GM23338 (cell line): ENCODE results near the gene OST4. TPM values are rescaled to one million over a fixed set of nuclear protein-coding genes. Genes with fewer than 3 reads are reported as not detected.

Source experiments
- ATAC-seq: fragments of 200-7000 bp; cut with Tn5 transposase; 3 replicates; pipeline ENCODE4 v1.9.1; 2020
- DNase-seq: peaks from one replicate; pipeline ENCODE4 v3.0.0-alpha.2; 2015; ENCODE audit warnings: low spot score
- H2AFZ ChIP-seq: fragments of 200-600 bp; sonication (generic); 2 replicates; pipeline ENCODE4 v1.8.0; 2016; ENCODE audit warnings: antibody characterized with exemption, mild to moderate bottlenecking, moderate library complexity
- H3F3A ChIP-seq: fragments of 200-600 bp; sonication (generic); replicated peaks from 2 replicates; pipeline ENCODE4 v1.8.0; 2017; ENCODE audit warnings: antibody characterized with exemption, mixed run types, low read depth
- H3K27ac ChIP-seq: fragments of 200-600 bp; sonication (generic); 2 replicates; pipeline ENCODE4 v1.6.1; 2016; ENCODE audit warnings: low read depth
- H3K27me3 ChIP-seq: fragments of 200-600 bp; sonication (generic); 2 replicates; pipeline ENCODE4 v1.8.0; 2016; ENCODE audit warnings: mild to moderate bottlenecking, mixed run types, moderate library complexity; ENCODE audit not compliant: insufficient read depth
- H3K36me3 ChIP-seq: fragments of 200-600 bp; sonication (generic); 2 replicates; pipeline ENCODE4 v1.8.0; 2016; ENCODE audit warnings: mild to moderate bottlenecking; ENCODE audit not compliant: insufficient read depth
- H3K4me1 ChIP-seq: fragments of 200-600 bp; sonication (generic); 2 replicates; pipeline ENCODE4 v1.8.0; 2016; ENCODE audit warnings: mild to moderate bottlenecking, moderate library complexity; ENCODE audit not compliant: insufficient read depth
- H3K4me2 ChIP-seq: fragments of 200-600 bp; sonication (generic); 2 replicates; pipeline ENCODE4 v1.7.1; 2017; ENCODE audit warnings: mixed run types
- H3K4me3 ChIP-seq: fragments of 200-600 bp; sonication (generic); 2 replicates; pipeline ENCODE4 v1.6.1; 2016; ENCODE audit warnings: mixed run types
- H3K79me2 ChIP-seq: fragments of 200-600 bp; sonication (generic); replicated peaks from 2 replicates; pipeline ENCODE4 v1.8.0; 2017; ENCODE audit warnings: mild to moderate bottlenecking; ENCODE audit not compliant: insufficient read depth
- H3K9me2 ChIP-seq: fragments of 200-600 bp; sonication (generic); 2 replicates; pipeline ENCODE4 v1.8.0; 2017; ENCODE audit not compliant: insufficient read depth
- H4K20me1 ChIP-seq: fragments of 200-600 bp; sonication (generic); replicated peaks from 2 replicates; pipeline ENCODE4 v1.8.0; 2017; ENCODE audit warnings: mild to moderate bottlenecking; ENCODE audit not compliant: insufficient read depth
- H3K27ac Mint-ChIP-seq: 2 replicates; pipeline ENCODE4 v1.8.0; 2020; ENCODE audit warnings: inconsistent platforms, mild to moderate bottlenecking, moderate library complexity, mixed read lengths
- H3K27me3 Mint-ChIP-seq: 3 replicates; pipeline ENCODE4 v1.8.0; 2022; ENCODE audit warnings: low read depth, mild to moderate bottlenecking, moderate library complexity, mixed read lengths, inconsistent platforms; ENCODE audit not compliant: insufficient read depth, poor library complexity
- H3K36me3 Mint-ChIP-seq: 3 replicates; pipeline ENCODE4 v1.8.0; 2021; ENCODE audit warnings: low read depth, mild to moderate bottlenecking, inconsistent platforms, moderate library complexity, mixed read lengths
- H3K4me1 Mint-ChIP-seq: 3 replicates; pipeline ENCODE4 v1.8.0; 2020; ENCODE audit warnings: mild to moderate bottlenecking, inconsistent platforms, mixed read lengths
- H3K4me3 Mint-ChIP-seq: 3 replicates; pipeline ENCODE4 v1.8.0; 2021; ENCODE audit warnings: moderate library complexity, mild to moderate bottlenecking, inconsistent platforms, mixed read lengths
- H3K9me3 Mint-ChIP-seq: 3 replicates; pipeline ENCODE4 v1.8.0; 2020; ENCODE audit warnings: moderate library complexity, mild to moderate bottlenecking, inconsistent platforms, mixed read lengths
- CREB1 ChIP-seq: fragments of 250-450 bp; sonication (Bioruptor Pico); IDR thresholded peaks from 2 replicates; pipeline ENCODE4 v1.5.0; 2020; ENCODE audit warnings: low read depth, mild to moderate bottlenecking, moderate library complexity
- ETS1 ChIP-seq: IDR thresholded peaks from 2 replicates; pipeline ENCODE4 v1.6.1; 2016; ENCODE audit warnings: antibody characterized with exemption
- EZH2 ChIP-seq: fragments of 200-600 bp; sonication (generic); IDR thresholded peaks from one replicate; pipeline ENCODE4 v1.8.0; 2017; ENCODE audit warnings: antibody characterized with exemption, mild to moderate bottlenecking, low read depth; ENCODE audit not compliant: unreplicated experiment
- JUNB ChIP-seq: IDR thresholded peaks from one replicate; pipeline ENCODE4 v1.6.1; 2016; ENCODE audit warnings: antibody characterized with exemption; ENCODE audit not compliant: unreplicated experiment
- POLR2AphosphoS5 ChIP-seq: IDR thresholded peaks from 2 replicates; pipeline ENCODE4 v1.6.1; 2016; ENCODE audit warnings: antibody characterized with exemption, low read depth
- STAT1 ChIP-seq: IDR thresholded peaks from one replicate; pipeline ENCODE4 v1.6.1; 2016; ENCODE audit warnings: antibody characterized with exemption; ENCODE audit not compliant: unreplicated experiment
- ZNF331 ChIP-seq: fragments of 250-450 bp; sonication (Bioruptor Pico); IDR thresholded peaks from 2 replicates; pipeline ENCODE4 v1.5.0; 2020; ENCODE audit warnings: low read depth, mild to moderate bottlenecking, moderate library complexity
- polyA plus RNA-seq: library from polyadenylated mRNA; unstranded; fragments of >200 nt; fragmentation: Nextera tagmentation; extraction: Ambion mirVana; gene quantifications from 2 replicates; pipeline ENCODE4 v1.2.1, GENCODE V29; 2016
- total RNA-seq: library from RNA; depleted of rRNA; stranded (reverse); fragments of >200 nt; shearing (Covaris generic); gene quantifications from 2 replicates; pipeline ENCODE4 v1.2.3, GENCODE V29; 2014
- TF ChIP-seq, protein P1 (sequence below): fragments of 250-450 bp; sonication (Bioruptor Pico); IDR thresholded peaks from 2 replicates; pipeline ENCODE4 v1.5.0; 2020; ENCODE audit warnings: mild to moderate bottlenecking, moderate library complexity

Gene OST4
- total and polyA plus RNA-seq, 2 experiments from 2014 or later, result 226 to 568 TPM

GRCh38 chr2:27042985-27043634 is 28.3 kb downstream of the OST4 start (continued):
- TF ChIP-seq, protein P1, sequence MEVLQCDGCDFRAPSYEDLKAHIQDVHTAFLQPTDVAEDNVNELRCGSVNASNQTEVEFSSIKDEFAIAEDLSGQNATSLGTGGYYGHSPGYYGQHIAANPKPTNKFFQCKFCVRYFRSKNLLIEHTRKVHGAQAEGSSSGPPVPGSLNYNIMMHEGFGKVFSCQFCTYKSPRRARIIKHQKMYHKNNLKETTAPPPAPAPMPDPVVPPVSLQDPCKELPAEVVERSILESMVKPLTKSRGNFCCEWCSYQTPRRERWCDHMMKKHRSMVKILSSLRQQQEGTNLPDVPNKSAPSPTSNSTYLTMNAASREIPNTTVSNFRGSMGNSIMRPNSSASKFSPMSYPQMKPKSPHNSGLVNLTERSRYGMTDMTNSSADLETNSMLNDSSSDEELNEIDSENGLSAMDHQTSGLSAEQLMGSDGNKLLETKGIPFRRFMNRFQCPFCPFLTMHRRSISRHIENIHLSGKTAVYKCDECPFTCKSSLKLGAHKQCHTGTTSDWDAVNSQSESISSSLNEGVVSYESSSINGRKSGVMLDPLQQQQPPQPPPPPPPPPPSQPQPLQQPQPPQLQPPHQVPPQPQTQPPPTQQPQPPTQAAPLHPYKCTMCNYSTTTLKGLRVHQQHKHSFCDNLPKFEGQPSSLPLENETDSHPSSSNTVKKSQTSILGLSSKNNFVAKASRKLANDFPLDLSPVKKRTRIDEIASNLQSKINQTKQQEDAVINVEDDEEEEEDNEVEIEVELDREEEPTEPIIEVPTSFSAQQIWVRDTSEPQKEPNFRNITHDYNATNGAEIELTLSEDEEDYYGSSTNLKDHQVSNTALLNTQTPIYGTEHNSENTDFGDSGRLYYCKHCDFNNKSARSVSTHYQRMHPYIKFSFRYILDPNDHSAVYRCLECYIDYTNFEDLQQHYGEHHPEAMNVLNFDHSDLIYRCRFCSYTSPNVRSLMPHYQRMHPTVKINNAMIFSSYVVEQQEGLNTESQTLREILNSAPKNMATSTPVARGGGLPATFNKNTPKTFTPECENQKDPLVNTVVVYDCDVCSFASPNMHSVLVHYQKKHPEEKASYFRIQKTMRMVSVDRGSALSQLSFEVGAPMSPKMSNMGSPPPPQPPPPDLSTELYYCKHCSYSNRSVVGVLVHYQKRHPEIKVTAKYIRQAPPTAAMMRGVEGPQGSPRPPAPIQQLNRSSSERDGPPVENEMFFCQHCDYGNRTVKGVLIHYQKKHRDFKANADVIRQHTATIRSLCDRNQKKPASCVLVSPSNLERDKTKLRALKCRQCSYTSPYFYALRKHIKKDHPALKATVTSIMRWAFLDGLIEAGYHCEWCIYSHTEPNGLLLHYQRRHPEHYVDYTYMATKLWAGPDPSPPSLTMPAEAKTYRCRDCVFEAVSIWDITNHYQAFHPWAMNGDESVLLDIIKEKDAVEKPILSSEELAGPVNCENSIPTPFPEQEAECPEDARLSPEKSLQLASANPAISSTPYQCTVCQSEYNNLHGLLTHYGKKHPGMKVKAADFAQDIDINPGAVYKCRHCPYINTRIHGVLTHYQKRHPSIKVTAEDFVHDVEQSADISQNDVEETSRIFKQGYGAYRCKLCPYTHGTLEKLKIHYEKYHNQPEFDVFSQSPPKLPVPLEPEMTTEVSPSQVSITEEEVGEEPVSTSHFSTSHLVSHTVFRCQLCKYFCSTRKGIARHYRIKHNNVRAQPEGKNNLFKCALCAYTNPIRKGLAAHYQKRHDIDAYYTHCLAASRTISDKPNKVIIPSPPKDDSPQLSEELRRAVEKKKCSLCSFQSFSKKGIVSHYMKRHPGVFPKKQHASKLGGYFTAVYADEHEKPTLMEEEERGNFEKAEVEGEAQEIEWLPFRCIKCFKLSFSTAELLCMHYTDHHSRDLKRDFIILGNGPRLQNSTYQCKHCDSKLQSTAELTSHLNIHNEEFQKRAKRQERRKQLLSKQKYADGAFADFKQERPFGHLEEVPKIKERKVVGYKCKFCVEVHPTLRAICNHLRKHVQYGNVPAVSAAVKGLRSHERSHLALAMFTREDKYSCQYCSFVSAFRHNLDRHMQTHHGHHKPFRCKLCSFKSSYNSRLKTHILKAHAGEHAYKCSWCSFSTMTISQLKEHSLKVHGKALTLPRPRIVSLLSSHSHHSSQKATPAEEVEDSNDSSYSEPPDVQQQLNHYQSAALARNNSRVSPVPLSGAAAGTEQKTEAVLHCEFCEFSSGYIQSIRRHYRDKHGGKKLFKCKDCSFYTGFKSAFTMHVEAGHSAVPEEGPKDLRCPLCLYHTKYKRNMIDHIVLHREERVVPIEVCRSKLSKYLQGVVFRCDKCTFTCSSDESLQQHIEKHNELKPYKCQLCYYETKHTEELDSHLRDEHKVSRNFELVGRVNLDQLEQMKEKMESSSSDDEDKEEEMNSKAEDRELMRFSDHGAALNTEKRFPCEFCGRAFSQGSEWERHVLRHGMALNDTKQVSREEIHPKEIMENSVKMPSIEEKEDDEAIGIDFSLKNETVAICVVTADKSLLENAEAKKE (CRISPR knock-in tag), result no peak

DNA sequence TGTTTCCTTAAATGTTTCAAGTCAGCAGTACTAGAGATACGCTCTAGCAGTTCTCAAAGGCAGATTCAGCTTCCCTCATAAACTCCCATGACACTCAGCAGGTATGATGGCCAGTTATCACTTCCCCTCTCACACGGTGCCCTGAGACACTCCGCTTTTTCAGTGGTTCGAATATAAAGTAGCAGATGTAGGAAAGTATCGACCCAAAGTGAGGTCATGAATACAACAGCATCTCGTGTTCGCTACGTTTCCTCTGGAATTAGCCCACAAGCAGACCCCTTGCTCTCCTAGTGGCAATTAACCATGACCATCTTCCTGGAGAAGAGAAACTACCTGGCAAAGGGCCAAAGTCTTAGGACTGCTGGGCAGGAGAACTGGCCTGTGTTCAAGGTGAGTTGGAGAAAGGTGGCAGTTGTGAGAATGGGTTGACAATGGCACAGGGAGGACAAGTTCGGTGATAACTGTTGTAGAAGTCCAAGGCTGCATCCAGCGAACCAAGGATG is 29.2 kb downstream of the OST4 start:
- H3K36me3 Mint-ChIP-seq, result peaks cover 35% of the 10 kb centered on the region
- TF ChIP-seq CREB1 (CRISPR knock-in tag) (no peak), STAT1 (no peak), JUNB (no peak), EZH2 (no peak), ZNF331 (CRISPR knock-in tag) (no peak), ETS1 (no peak), POLR2AphosphoS5 (no peak)
- TF ChIP-seq, protein P1 (CRISPR knock-in tag), result no peak

More for the DNA sequence above, 29.2 kb downstream of the OST4 start:
- Mint-ChIP-seq H3K27ac (no peak overlapping the region), H3K4me3 (no peak overlapping the region), H3K4me1 (no peaks in the 10 kb centered on the region), H3K27me3 (peaks cover 2% of the 10 kb centered on the region), H3K9me3 (no peaks in the 10 kb centered on the region)
- Histone ChIP-seq H3F3A (no peaks in the 10 kb centered on the region), H3K4me1 (no peaks in the 10 kb centered on the region), H3K4me3 (no peak overlapping the region), H3K4me2 (no peak overlapping the region), H3K27me3 (no peaks in the 10 kb centered on the region), H4K20me1 (no peaks in the 10 kb centered on the region), H2AFZ (no peak overlapping the region), H3K27ac (no peak overlapping the region), H3K79me2 (no peaks in the 10 kb centered on the region), H3K9me2 (no peaks in the 10 kb centered on the region), H3K36me3 (peaks cover 17% of the 10 kb centered on the region; the same call in 1 of the 2 replicates)
- DNase-seq (no peak), ATAC-seq (no peak)
